Choroid plexus epithelial cell (primary cell): Measurements from ENCODE around the gene ZEB2.

ENCODE experiments used
- DNase-seq: peaks from one replicate; pipeline ENCODE4 v3.0.0-alpha.2; 2010; ENCODE audit warnings: low read depth
- H3K4me3 ChIP-seq: 2 replicates; pipeline ENCODE4 v1.5.1; 2011; ENCODE audit warnings: low read depth, mild to moderate bottlenecking, control low read depth, low read length, moderate library complexity
- TF ChIP-seq, protein P1 (sequence below): conservative IDR thresholded peaks from 2 replicates; pipeline ENCODE4 v1.5.1; 2011; ENCODE audit warnings: low read depth, mild to moderate bottlenecking, control low read depth, inconsistent platforms, low read length, moderate library complexity

Gene ZEB2

DNA sequence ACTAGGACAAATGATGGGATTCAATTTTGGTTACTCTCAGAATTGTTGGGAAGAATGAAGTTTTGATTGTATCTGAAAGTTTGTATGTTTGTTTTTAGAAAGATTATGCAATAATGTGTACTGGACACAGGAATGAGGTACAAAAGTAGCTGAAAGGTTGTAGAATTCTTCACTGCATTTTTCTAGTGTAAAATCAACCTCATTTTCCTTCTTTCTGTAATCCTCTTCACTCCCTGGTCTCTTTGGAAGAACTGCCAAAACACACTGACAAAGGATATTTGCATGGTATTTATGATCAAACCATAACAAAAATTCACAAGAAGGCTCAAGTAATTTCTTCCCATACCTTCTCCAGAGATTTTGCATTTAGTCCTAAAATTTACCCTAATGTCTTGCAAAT is 110.7 kb downstream of the ZEB2 start:
- TF ChIP-seq, protein P1, sequence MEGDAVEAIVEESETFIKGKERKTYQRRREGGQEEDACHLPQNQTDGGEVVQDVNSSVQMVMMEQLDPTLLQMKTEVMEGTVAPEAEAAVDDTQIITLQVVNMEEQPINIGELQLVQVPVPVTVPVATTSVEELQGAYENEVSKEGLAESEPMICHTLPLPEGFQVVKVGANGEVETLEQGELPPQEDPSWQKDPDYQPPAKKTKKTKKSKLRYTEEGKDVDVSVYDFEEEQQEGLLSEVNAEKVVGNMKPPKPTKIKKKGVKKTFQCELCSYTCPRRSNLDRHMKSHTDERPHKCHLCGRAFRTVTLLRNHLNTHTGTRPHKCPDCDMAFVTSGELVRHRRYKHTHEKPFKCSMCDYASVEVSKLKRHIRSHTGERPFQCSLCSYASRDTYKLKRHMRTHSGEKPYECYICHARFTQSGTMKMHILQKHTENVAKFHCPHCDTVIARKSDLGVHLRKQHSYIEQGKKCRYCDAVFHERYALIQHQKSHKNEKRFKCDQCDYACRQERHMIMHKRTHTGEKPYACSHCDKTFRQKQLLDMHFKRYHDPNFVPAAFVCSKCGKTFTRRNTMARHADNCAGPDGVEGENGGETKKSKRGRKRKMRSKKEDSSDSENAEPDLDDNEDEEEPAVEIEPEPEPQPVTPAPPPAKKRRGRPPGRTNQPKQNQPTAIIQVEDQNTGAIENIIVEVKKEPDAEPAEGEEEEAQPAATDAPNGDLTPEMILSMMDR = no peak
- DNase-seq = peak; percentile 31
- H3K4me3 ChIP-seq = no peak overlapping the region

DNA sequence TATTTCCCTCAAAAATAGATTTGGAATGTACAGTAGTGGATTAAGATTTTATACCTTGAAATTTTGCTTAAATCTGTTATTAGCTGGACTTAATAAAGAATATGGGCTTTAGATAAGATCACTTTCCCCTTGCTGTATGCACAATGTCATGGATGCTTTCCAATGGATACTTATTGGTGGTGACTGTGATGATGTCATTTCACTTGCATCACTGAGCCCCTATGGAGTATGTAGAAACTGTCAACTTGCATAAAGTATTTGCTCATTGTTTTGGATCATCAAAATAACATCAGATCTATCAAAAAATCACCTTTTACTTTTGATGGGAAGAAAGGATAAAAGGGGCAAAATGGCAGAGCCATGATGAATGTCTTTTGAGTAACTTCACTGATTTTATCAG is 112.7 kb downstream of the ZEB2 start:
- TF ChIP-seq, protein P1 = no peak
- DNase-seq = no peak
- H3K4me3 ChIP-seq = no peak overlapping the region

DNA sequence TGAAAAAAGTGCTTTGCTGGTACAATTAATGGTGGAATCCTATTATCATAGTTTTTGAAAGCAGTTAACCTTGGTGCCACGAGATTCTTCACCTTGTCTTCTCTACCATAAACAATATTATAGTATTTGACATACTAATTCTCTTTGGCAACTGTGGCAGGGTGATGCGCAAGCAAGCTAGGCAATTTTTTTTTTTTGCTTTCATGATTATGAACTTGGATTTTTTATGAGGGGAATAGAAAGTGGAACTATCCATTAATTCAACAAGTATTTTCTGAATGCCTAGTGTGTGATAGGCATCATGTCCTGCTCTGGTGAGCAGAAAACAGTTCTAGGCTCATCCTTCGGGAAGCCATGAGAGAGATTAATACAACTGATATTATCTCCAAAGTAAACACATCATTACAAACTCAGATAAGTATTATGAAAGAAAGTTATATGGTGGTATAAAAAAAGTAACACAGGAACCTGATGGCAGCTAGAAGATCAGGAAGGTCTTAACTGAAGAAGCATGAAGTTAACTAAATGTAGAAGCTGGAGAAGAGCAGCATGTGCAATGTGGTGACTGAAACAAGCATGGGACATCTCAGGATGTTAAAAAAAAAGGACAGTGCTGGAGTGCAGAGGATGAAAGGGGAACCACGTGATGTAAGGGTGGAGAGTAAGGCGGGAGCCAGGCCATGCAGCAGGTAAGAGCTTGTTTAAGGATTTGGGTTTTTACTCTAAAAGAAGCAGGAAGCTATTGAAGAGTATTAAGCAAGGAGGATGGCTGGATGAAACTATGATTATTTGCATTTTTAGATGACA is 113.7 kb downstream of the ZEB2 start:
- TF ChIP-seq, protein P1 = no peak
- no peak overlapping the region for H3K4me3 ChIP-seq
- DNase-seq = no peak

DNA sequence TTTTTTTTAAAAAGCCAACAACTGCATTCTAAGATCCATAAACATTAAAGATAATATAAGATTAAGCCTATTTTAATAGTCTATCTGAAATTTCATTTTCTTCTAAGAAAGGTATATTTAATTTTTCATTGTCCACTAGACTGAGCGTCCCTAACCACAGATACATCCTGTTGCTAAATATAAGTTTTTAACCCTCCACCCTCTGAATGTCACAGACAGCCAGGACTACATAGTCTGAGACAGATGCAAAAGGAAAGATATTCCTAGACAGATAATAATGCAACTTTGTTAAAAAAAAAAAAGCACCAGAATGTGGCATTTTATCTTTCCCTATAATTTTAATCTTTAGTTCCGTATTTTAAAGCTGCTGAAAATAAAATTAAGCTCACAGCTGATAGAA is 114.6 kb downstream of the ZEB2 start:
- peak; percentile 13 for DNase-seq

DNA sequence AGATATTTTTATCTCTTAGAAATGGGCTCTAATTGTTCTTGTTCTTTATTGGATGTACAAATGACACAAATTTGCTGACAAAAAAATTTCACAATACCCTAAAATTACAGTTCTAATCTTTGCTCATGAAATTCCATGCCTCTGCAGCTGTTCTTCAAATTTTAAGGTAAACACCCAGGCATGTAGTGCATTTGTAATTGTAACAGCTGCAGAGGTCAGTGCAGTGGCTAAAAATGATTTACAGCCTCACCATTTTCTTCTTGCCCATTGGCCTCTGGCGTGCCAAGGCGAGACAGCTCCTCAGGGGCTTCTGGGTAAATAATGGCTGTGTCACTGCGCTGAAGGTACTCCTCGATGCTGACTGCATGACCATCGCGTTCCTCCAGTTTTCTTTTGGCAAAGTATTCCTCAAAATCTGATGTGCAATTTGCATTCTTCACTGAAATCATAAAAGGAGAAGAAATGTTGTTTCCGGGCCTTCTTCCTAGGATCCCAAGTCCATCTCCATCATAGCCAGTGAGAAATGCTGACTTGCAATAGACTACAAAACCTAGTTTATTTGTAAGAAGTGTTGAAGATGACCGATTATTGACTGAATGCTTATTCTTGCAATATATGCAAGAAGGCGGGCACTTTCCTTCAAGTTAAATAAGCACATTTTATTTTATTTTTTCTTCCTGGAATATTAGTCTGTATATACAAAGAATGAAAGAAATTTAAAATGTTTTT is 115.2 kb downstream of the ZEB2 start:
- no peak overlapping the region for H3K4me3 ChIP-seq
- peak; percentile 53 for DNase-seq
- TF ChIP-seq, protein P1 = no peak

More for the DNA sequence above, 114.6 kb downstream of the ZEB2 start:
- TF ChIP-seq, protein P1 = no peak
- H3K4me3 ChIP-seq = no peak overlapping the region

DNA sequence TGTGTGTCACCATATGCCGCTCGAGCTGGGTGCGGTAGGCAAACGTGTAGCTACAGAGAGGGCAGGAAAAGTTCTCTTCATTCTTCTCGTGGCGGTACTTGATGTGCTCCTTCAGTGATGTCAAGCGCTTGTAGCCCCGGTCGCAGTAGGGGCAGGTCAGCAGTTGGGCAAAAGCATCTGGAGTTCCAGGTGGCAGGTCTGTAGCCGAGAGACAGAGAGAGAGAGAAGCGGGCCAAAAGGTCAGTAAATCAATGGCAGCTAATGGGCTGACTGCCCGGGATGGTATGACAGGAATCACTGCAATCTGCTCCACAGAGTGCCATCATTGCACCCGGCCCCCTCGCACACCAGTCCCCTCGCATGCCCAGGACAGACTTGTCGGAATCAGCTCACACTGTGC is 116.0 kb downstream of the ZEB2 start:
- TF ChIP-seq, protein P1 = no peak
- DNase-seq = no peak
- no peak overlapping the region for H3K4me3 ChIP-seq
